Measurements from ENCODE around the gene ABAT.

ABAT gene

GRCh38 chr16:8761078-8761477, 86.7 kb downstream of the ABAT start:
- no peak overlapping the region for H3K4me3 ChIP-seq (ENCODE audit: insufficient read depth, low read depth, low read length)
- H3K27ac ChIP-seq (ENCODE audit: insufficient read depth, low read depth, low read length, poor library complexity, severe bottlenecking), result no peak overlapping the region
- H3K4me1 ChIP-seq (ENCODE audit: control insufficient read depth, insufficient read depth, low read length), result peaks cover 7% of the 10 kb centered on the region
- no peaks in the 10 kb centered on the region for H3K27me3 ChIP-seq (ENCODE audit: control insufficient read depth, insufficient read depth, low read length, poor library complexity, severe bottlenecking)
- no peaks in the 10 kb centered on the region for H3K36me3 ChIP-seq (ENCODE audit: control insufficient read depth, insufficient read depth, low read length)
- H3K9me3 ChIP-seq (ENCODE audit: control insufficient read depth, low read length), result no peaks in the 10 kb centered on the region
- 88 to 89% methylated on average over 6 of the region's 6 CpGs for WGBS, 2 experiments

- Histone ChIP-seq H3K36me3 (ENCODE audit: control insufficient read depth, insufficient read depth, low read length) (no peaks in the 10 kb centered on the region), H3K4me3 (ENCODE audit: insufficient read depth, low read depth, low read length) (no peak overlapping the region), H3K9me3 (ENCODE audit: control insufficient read depth, low read length) (no peaks in the 10 kb centered on the region), H3K27me3 (ENCODE audit: control insufficient read depth, insufficient read depth, low read length, poor library complexity, severe bottlenecking) (no peaks in the 10 kb centered on the region), H3K27ac (ENCODE audit: insufficient read depth, low read depth, low read length, poor library complexity, severe bottlenecking) (no peak overlapping the region), H3K4me1 (ENCODE audit: control insufficient read depth, insufficient read depth, low read length) (peaks cover 7% of the 10 kb centered on the region)
- 95 to 96% methylated on average over 4 of the region's 4 CpGs for WGBS, 2 experiments
Measured at GRCh38 chr16:8762254-8762653, 87.8 kb downstream of the ABAT start.

- H3K4me3 ChIP-seq (ENCODE audit: insufficient read depth, low read depth, low read length), result no peak overlapping the region
- H3K27me3 ChIP-seq (ENCODE audit: control insufficient read depth, insufficient read depth, low read length, poor library complexity, severe bottlenecking), result no peaks in the 10 kb centered on the region
- WGBS, 2 experiments, result 89 to 92% methylated on average over 3 of the region's 3 CpGs
- H3K4me1 ChIP-seq (ENCODE audit: control insufficient read depth, insufficient read depth, low read length), result peaks cover 7% of the 10 kb centered on the region
- no peaks in the 10 kb centered on the region for H3K9me3 ChIP-seq (ENCODE audit: control insufficient read depth, low read length)
- no peak overlapping the region for H3K27ac ChIP-seq (ENCODE audit: insufficient read depth, low read depth, low read length, poor library complexity, severe bottlenecking)
- no peaks in the 10 kb centered on the region for H3K36me3 ChIP-seq (ENCODE audit: control insufficient read depth, insufficient read depth, low read length)
Measured at GRCh38 chr16:8763083-8763482, 88.7 kb downstream of the ABAT start.

GRCh38 chr16:8763899-8764298, 89.5 kb downstream of the ABAT start:
- 28 to 35% methylated on average over 10 of the region's 10 CpGs for WGBS, 2 experiments
- Histone ChIP-seq H3K36me3 (ENCODE audit: control insufficient read depth, insufficient read depth, low read length) (no peaks in the 10 kb centered on the region), H3K27me3 (ENCODE audit: control insufficient read depth, insufficient read depth, low read length, poor library complexity, severe bottlenecking) (no peaks in the 10 kb centered on the region), H3K4me1 (ENCODE audit: control insufficient read depth, insufficient read depth, low read length) (peaks cover 10% of the 10 kb centered on the region), H3K4me3 (ENCODE audit: insufficient read depth, low read depth, low read length) (no peak overlapping the region), H3K9me3 (ENCODE audit: control insufficient read depth, low read length) (no peaks in the 10 kb centered on the region), H3K27ac (ENCODE audit: insufficient read depth, low read depth, low read length, poor library complexity, severe bottlenecking) (peak overlapping the region; percentile 16)

GRCh38 chr16:8764525-8765250, 90.3 kb downstream of the ABAT start:
- no peak overlapping the region for H3K27ac ChIP-seq (ENCODE audit: insufficient read depth, low read depth, low read length, poor library complexity, severe bottlenecking)
- no peaks in the 10 kb centered on the region for H3K36me3 ChIP-seq (ENCODE audit: control insufficient read depth, insufficient read depth, low read length)
- no peaks in the 10 kb centered on the region for H3K27me3 ChIP-seq (ENCODE audit: control insufficient read depth, insufficient read depth, low read length, poor library complexity, severe bottlenecking)
- no peaks in the 10 kb centered on the region for H3K9me3 ChIP-seq (ENCODE audit: control insufficient read depth, low read length)
- 81 to 83% methylated on average over 18 of the region's 18 CpGs for WGBS, 2 experiments
- peaks cover 10% of the 10 kb centered on the region for H3K4me1 ChIP-seq (ENCODE audit: control insufficient read depth, insufficient read depth, low read length)
- H3K4me3 ChIP-seq (ENCODE audit: insufficient read depth, low read depth, low read length), result no peak overlapping the region

GRCh38 chr16:8767176-8767575, 92.8 kb downstream of the ABAT start:
- no peaks in the 10 kb centered on the region for H3K9me3 ChIP-seq (ENCODE audit: control insufficient read depth, low read length)
- H3K36me3 ChIP-seq (ENCODE audit: control insufficient read depth, insufficient read depth, low read length), result no peaks in the 10 kb centered on the region
- no peak overlapping the region for H3K4me3 ChIP-seq (ENCODE audit: insufficient read depth, low read depth, low read length)
- 93 to 95% methylated on average over 8 of the region's 8 CpGs for WGBS, 2 experiments
- peaks cover 10% of the 10 kb centered on the region for H3K4me1 ChIP-seq (ENCODE audit: control insufficient read depth, insufficient read depth, low read length)
- no peaks in the 10 kb centered on the region for H3K27me3 ChIP-seq (ENCODE audit: control insufficient read depth, insufficient read depth, low read length, poor library complexity, severe bottlenecking)
- no peak overlapping the region for H3K27ac ChIP-seq (ENCODE audit: insufficient read depth, low read depth, low read length, poor library complexity, severe bottlenecking)

- H3K4me3 ChIP-seq (ENCODE audit: insufficient read depth, low read depth, low read length), result no peak overlapping the region
- peak overlapping the region; percentile 45 for H3K27ac ChIP-seq (ENCODE audit: insufficient read depth, low read depth, low read length, poor library complexity, severe bottlenecking)
- 93% methylated on average over 12 of the region's 12 CpGs for WGBS, 2 experiments
- no peaks in the 10 kb centered on the region for H3K9me3 ChIP-seq (ENCODE audit: control insufficient read depth, low read length)
- H3K27me3 ChIP-seq (ENCODE audit: control insufficient read depth, insufficient read depth, low read length, poor library complexity, severe bottlenecking), result no peaks in the 10 kb centered on the region
- no peaks in the 10 kb centered on the region for H3K36me3 ChIP-seq (ENCODE audit: control insufficient read depth, insufficient read depth, low read length)
- peaks cover 10% of the 10 kb centered on the region for H3K4me1 ChIP-seq (ENCODE audit: control insufficient read depth, insufficient read depth, low read length)
Measured at GRCh38 chr16:8768283-8768682, 93.9 kb downstream of the ABAT start.

- no peaks in the 10 kb centered on the region for H3K36me3 ChIP-seq (ENCODE audit: control insufficient read depth, insufficient read depth, low read length)
- no peaks in the 10 kb centered on the region for H3K9me3 ChIP-seq (ENCODE audit: control insufficient read depth, low read length)
- H3K27ac ChIP-seq (ENCODE audit: insufficient read depth, low read depth, low read length, poor library complexity, severe bottlenecking), result peak overlapping the region; percentile 45
- H3K27me3 ChIP-seq (ENCODE audit: control insufficient read depth, insufficient read depth, low read length, poor library complexity, severe bottlenecking), result no peaks in the 10 kb centered on the region
- peaks cover 10% of the 10 kb centered on the region for H3K4me1 ChIP-seq (ENCODE audit: control insufficient read depth, insufficient read depth, low read length)
- H3K4me3 ChIP-seq (ENCODE audit: insufficient read depth, low read depth, low read length), result no peak overlapping the region
- WGBS, 2 experiments, result 56 to 70% methylated on average over 12 of the region's 12 CpGs
Measured at GRCh38 chr16:8768692-8769091, 94.3 kb downstream of the ABAT start.

GRCh38 chr16:8773537-8773936, 99.1 kb downstream of the ABAT start:
- no peaks in the 10 kb centered on the region for H3K27me3 ChIP-seq (ENCODE audit: control insufficient read depth, insufficient read depth, low read length, poor library complexity, severe bottlenecking)
- no peak overlapping the region for H3K27ac ChIP-seq (ENCODE audit: insufficient read depth, low read depth, low read length, poor library complexity, severe bottlenecking)
- H3K36me3 ChIP-seq (ENCODE audit: control insufficient read depth, insufficient read depth, low read length), result no peaks in the 10 kb centered on the region
- H3K4me3 ChIP-seq (ENCODE audit: insufficient read depth, low read depth, low read length), result no peak overlapping the region
- H3K9me3 ChIP-seq (ENCODE audit: control insufficient read depth, low read length), result no peaks in the 10 kb centered on the region
- H3K4me1 ChIP-seq (ENCODE audit: control insufficient read depth, insufficient read depth, low read length), result peaks cover 3% of the 10 kb centered on the region
- 53 to 76% methylated on average over 2 to 3 of the region's 3 CpGs for WGBS, 2 experiments

GRCh38 chr16:8774208-8774607, 99.8 kb downstream of the ABAT start:
- WGBS, 2 experiments, result 94 to 96% methylated on average over 11 of the region's 11 CpGs
- H3K4me3 ChIP-seq (ENCODE audit: insufficient read depth, low read depth, low read length), result no peak overlapping the region
- H3K9me3 ChIP-seq (ENCODE audit: control insufficient read depth, low read length), result no peaks in the 10 kb centered on the region
- H3K4me1 ChIP-seq (ENCODE audit: control insufficient read depth, insufficient read depth, low read length), result no peaks in the 10 kb centered on the region
- H3K27me3 ChIP-seq (ENCODE audit: control insufficient read depth, insufficient read depth, low read length, poor library complexity, severe bottlenecking), result no peaks in the 10 kb centered on the region
- no peaks in the 10 kb centered on the region for H3K36me3 ChIP-seq (ENCODE audit: control insufficient read depth, insufficient read depth, low read length)
- no peak overlapping the region for H3K27ac ChIP-seq (ENCODE audit: insufficient read depth, low read depth, low read length, poor library complexity, severe bottlenecking)

Data from ectodermal cell (in vitro differentiated cells).